GM12872 (cell line): ENCODE data around the gene PTGDS.

Experiments used
- TF ChIP-seq, protein P1 (sequence below): IDR thresholded peaks from 3 replicates; pipeline ENCODE4 v1.5.1; 2011; ENCODE audit warnings: low read depth, mild to moderate bottlenecking, low read length, moderate library complexity; ENCODE audit not compliant: insufficient read depth

Gene PTGDS

DNA sequence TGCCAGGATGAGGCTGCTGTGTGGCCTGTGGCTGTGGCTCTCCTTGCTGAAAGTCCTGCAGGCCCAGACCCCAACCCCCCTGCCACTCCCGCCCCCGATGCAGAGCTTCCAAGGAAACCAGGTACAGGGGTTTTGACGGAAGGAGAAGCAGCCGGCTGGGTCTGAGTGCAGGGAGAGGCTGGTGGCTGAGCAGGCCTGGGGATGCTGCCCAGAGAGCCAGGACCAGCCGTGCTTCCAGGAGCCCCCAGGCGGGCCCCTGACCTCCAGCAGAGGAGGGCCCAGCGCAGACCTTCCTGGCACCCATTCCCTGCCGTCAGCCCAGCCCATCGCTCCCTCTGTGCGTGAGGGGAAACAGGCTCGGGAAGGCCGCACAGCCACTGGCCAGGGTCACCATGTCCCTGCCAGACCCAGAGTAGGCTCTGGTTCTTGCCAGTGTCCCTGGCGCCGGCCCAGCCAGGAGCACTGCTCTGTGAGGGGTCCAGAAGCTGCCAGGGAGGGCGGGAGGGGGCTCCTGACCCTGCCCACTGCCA is 24.9 kb upstream of the PTGDS start:
- TF ChIP-seq, protein P1, sequence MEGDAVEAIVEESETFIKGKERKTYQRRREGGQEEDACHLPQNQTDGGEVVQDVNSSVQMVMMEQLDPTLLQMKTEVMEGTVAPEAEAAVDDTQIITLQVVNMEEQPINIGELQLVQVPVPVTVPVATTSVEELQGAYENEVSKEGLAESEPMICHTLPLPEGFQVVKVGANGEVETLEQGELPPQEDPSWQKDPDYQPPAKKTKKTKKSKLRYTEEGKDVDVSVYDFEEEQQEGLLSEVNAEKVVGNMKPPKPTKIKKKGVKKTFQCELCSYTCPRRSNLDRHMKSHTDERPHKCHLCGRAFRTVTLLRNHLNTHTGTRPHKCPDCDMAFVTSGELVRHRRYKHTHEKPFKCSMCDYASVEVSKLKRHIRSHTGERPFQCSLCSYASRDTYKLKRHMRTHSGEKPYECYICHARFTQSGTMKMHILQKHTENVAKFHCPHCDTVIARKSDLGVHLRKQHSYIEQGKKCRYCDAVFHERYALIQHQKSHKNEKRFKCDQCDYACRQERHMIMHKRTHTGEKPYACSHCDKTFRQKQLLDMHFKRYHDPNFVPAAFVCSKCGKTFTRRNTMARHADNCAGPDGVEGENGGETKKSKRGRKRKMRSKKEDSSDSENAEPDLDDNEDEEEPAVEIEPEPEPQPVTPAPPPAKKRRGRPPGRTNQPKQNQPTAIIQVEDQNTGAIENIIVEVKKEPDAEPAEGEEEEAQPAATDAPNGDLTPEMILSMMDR: no peak

DNA sequence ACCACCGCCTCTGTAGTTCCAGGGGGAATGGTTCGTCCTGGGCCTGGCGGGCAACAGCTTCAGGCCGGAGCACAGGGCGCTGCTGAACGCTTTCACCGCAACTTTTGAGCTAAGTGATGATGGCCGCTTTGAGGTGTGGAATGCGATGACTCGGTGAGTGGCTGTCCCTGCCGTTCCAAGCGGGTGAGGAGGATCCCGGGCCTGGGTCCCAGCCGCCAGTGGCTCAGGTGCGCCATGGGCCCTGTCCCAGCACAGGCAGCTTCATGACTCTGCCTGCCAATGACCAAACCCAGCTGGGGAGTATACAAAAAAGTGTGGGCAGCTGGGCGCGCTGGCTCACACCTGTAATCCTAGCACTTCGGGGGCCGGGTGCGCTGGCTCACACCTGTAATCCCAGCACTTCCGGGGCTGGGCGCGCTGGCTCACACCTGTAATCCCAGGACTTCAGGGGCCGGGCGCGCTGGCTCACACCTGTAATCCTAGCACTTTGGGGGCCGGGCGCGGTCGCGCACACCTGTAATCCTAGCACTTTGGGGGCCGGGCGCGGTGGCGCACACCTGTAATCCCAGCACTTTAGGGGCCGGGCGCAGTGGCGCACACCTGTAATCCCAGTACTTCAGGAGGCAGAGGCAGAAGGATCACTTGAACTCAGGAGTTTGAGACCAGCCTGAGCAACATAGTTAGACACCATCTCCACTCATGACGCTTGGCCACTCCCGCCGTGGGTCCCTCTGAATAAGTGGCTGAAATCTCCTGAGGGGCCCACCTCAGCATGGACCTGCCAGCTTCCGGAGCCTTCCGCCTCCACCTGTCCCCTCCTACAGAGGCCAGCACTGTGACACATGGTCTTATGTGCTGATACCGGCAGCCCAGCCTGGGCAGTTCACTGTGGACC is 24.2 kb upstream of the PTGDS start:
- TF ChIP-seq, protein P1: no peak

DNA sequence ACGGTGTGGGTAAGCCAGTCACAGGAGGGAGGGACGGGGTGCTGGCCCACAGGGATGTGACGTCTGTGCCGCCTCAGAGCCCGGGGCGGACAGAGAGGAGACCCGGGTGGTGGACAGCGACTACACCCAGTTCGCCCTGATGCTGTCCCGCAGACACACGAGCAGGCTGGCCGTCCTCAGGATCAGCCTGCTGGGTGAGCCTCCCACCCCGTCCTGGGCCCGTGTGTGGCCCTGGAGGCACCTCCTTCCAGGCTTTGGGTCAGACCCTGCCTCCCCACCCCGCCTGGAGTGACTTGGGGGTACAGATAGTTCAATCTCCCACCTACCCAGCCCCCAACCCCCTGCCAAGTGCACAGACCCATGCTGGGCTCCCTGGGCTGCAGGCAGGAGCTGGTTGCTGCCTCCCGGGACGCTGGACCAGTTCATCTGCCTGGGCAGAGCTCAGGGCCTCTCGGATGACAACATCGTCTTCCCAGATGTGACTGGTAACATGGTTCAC is 23.5 kb upstream of the PTGDS start:
- TF ChIP-seq, protein P1: no peak

DNA sequence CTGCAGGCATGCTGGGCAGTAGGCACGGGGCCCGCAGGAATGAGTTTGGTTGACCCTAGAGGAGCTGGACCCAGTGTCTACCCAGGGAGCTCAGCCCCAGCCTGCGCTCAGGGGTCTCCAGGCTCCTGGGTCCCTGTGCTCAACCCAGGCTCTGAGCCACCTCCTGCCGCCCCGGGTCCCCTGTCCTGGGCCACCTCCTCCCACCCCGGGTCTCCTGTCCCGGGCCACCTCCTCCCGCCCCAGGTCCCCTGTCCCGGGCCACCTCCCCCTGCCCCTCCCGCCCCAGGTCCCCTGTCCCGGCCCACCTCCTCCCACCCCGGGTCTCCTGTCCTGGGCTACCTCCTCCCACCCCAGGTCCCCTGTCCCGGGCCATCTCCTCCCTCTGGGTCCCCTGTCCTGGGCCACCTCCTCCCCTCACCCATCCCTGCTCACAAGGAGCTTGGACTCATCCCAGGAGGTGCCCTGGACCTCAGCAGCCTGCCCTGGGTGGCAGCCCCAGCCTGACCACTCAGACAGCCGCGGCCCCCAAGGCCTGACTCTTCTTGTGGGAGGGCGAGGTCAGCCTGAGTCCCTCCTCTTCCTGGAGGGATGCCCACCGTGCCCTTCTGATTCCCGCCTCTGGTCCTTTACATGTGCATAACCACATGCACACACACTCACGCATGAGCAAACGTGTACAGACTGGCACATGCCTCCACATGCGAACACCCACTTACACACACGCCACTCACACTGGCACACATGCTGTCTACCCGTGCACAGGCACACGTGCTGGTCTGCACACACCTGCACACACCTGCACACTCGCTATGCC is 22.8 kb upstream of the PTGDS start:
- TF ChIP-seq, protein P1: no peak

DNA sequence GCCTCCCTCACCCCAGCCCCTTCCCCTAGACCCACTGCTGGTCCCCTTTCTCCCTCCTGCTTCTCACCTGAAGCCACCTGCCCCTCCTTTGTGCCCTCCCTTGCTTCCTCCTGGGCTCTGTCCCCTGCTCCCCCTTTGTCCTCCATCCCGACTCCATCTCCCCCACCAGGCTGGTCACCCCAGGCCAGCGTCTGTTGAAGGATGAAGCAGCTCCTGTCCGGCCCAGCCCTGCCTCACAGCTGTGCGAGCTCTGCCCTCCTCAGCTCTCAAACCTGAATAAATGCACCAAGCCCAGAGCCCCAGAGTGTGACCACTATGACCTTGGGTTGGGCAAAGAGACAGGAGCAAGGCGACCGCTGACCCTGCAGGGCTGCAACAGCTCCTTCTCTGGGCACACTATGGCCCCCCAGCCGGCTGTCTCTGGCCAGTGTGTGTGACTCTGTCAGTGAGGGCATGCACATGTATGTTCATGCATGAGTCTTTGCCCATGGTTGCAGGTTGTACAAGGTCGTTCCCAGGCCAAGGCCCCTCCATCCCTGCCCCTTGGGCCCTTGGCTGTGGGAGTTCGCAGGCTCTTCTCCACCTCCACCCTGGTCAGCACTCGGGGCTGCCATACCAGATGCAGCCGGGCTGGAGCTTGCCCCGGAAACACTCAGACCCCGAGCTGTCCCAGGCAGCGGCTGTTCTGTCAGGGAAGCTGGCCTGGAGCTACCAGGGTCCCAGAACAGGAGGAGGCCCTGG is 21.9 kb upstream of the PTGDS start:
- TF ChIP-seq, protein P1: no peak

DNA sequence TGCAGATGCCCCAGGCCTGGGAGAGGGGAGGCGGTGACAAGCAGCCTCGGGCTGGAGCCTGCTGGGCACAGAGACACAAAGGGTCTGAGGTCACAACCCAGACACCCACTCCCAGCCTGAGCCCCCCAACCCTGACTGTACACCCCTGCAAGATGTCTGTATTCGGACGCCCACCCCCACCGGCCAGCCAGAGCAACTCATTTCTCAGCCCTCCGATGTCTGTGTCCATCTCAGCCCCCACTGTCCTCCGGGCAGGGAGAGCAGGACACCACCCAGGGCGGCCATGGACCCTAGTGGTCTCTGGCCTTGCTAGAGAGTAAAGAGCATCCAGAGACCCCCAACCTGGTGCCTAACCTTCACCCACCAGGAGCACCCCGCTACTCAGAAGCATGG is 21.4 kb upstream of the PTGDS start:
- TF ChIP-seq, protein P1: no peak
